CD14-positive monocyte (primary cell): ENCODE measurements around the gene CACNA1D. TPM values are rescaled to one million over a fixed set of nuclear protein-coding genes. Genes with fewer than 3 reads are reported as not detected.

Experiments used
- DNase-seq, 3 donors: peaks; one replicate each; pipeline ENCODE4 v3.0.0-alpha.2; 2011 to 2022
- H2AFZ ChIP-seq: 2 replicates; pipeline ENCODE4 v1.6.0; 2012; ENCODE audit warnings: mild to moderate bottlenecking, low read depth, low read length, inconsistent platforms; ENCODE audit not compliant: insufficient read depth, poor library complexity, severe bottlenecking
- H3K27ac ChIP-seq, 2 donors: 1 replicate in 1 of 2; 2 replicates in 1 of 2; pipeline ENCODE4 v1.5.1; 2012 to 2013; ENCODE audit warnings: low read length in 2 of 2, control low read depth in 1 of 2, inconsistent platforms in 1 of 2, low read depth in 1 of 2, mild to moderate bottlenecking in 1 of 2
- H3K27me3 ChIP-seq, 2 donors: one replicate each; pipeline versions ENCODE4 v1.6.0 to v1.6.1; 2011 to 2013; ENCODE audit warnings: low read length in 2 of 2; ENCODE audit not compliant: control insufficient read depth in 2 of 2, insufficient read depth in 2 of 2
- H3K36me3 ChIP-seq, 2 donors: replicated peaks in 1 of 2; 1 replicate in 1 of 2; 2 replicates in 1 of 2; pipeline versions ENCODE4 v1.5.1 to v1.6.1; 2012 to 2013; ENCODE audit warnings: low read length in 2 of 2, control low read depth in 1 of 2, inconsistent platforms in 1 of 2, mild to moderate bottlenecking in 1 of 2; ENCODE audit not compliant: insufficient read depth in 2 of 2, control insufficient read depth in 1 of 2
- H3K4me1 ChIP-seq, 2 donors: 1 replicate in 1 of 2; 2 replicates in 1 of 2; pipeline versions ENCODE4 v1.5.1 to v1.6.1; 2012 to 2013; ENCODE audit warnings: low read length in 2 of 2, control low read depth in 1 of 2, inconsistent platforms in 1 of 2, mild to moderate bottlenecking in 1 of 2, moderate library complexity in 1 of 2; ENCODE audit not compliant: insufficient read depth in 2 of 2, control insufficient read depth in 1 of 2
- H3K4me2 ChIP-seq: replicated peaks from 2 replicates; pipeline ENCODE3; 2012; ENCODE audit warnings: low read length, moderate library complexity, mild to moderate bottlenecking; ENCODE audit not compliant: poor library complexity, severe bottlenecking; ENCODE audit errors: extremely low read depth
- H3K4me3 ChIP-seq, 3 experiments: fragments of 200-600 bp in 1 of 3; sonication (generic) in 1 of 3; replicated peaks in 1 of 3; 1 replicate in 2 of 3; 2 replicates in 1 of 3; pipeline ENCODE4 v1.5.1; 2011 to 2013; ENCODE audit warnings: low read length in 3 of 3, mild to moderate bottlenecking in 3 of 3, control low read depth in 2 of 3, low read depth in 2 of 3, inconsistent platforms in 1 of 3, moderate library complexity in 1 of 3
- H3K79me2 ChIP-seq: 2 replicates; pipeline ENCODE4 v1.6.0; 2012; ENCODE audit warnings: mild to moderate bottlenecking, control low read depth, inconsistent platforms, low read length, moderate library complexity; ENCODE audit not compliant: insufficient read depth
- H3K9ac ChIP-seq: 2 replicates; pipeline ENCODE4 v1.6.0; 2017; ENCODE audit warnings: low read length, mild to moderate bottlenecking; ENCODE audit not compliant: insufficient read depth, poor library complexity, severe bottlenecking
- H3K9me3 ChIP-seq, 2 donors: replicated peaks in 1 of 2; 1 replicate in 1 of 2; 2 replicates in 1 of 2; pipeline versions ENCODE4 v1.5.1 to v1.6.1; 2012 to 2013; ENCODE audit warnings: low read length in 2 of 2, control low read depth in 1 of 2; ENCODE audit not compliant: control insufficient read depth in 1 of 2, insufficient read depth in 1 of 2
- H4K20me1 ChIP-seq: 2 replicates; pipeline ENCODE4 v1.6.0; 2012; ENCODE audit warnings: mild to moderate bottlenecking, low read length, control low read depth, moderate library complexity; ENCODE audit not compliant: insufficient read depth
- H3K27ac Mint-ChIP-seq, 7 donors: one replicate each; pipeline ENCODE4 v1.8.0; 2020; ENCODE audit warnings: mild to moderate bottlenecking in 7 of 7, mixed read lengths in 7 of 7, moderate library complexity in 6 of 7, inconsistent platforms in 2 of 7
- H3K27me3 Mint-ChIP-seq, 3 donors: one replicate each; pipeline ENCODE4 v1.8.0; 2021 to 2022; ENCODE audit warnings: low read depth in 3 of 3, mild to moderate bottlenecking in 3 of 3, mixed read lengths in 3 of 3, moderate library complexity in 3 of 3, inconsistent platforms in 1 of 3
- H3K36me3 Mint-ChIP-seq, 2 donors: one replicate each; pipeline ENCODE4 v1.8.0; 2020; ENCODE audit warnings: mixed read lengths in 2 of 2, inconsistent platforms in 1 of 2, mild to moderate bottlenecking in 1 of 2
- H3K4me1 Mint-ChIP-seq: one replicate; pipeline ENCODE4 v1.8.0; 2020; ENCODE audit warnings: mild to moderate bottlenecking, mixed read lengths
- H3K4me3 Mint-ChIP-seq, 2 donors: one replicate each; pipeline ENCODE4 v1.8.0; 2020; ENCODE audit warnings: mild to moderate bottlenecking in 2 of 2, mixed read lengths in 2 of 2, moderate library complexity in 1 of 2
- H3K9me3 Mint-ChIP-seq, 7 donors: one replicate each; pipeline ENCODE4 v1.8.0; 2020 to 2022; ENCODE audit warnings: mixed read lengths in 7 of 7, mild to moderate bottlenecking in 6 of 7, moderate library complexity in 6 of 7, inconsistent platforms in 2 of 7
- CTCF ChIP-seq: fragments of 200-600 bp; IDR thresholded peaks from one replicate; pipeline ENCODE4 v1.8.0; 2022; ENCODE audit warnings: antibody characterized with exemption, mild to moderate bottlenecking
- WGBS: methylation state at CpG from one replicate; pipeline ENCODE4 v1.1.5; 2013; ENCODE audit warnings: missing lambda C conversion rate; ENCODE audit not compliant: insufficient coverage; 5-methylcytosine and 5-hydroxymethylcytosine counted together
- intact Hi-C, 2 donors: fragments of 100-400 bp; cut with micrococcal nuclease; formaldehyde crosslinking; loops; one replicate each; pipeline versions ENCODE4 v1.15.0 to v1.15.1; 2023
- polyA plus RNA-seq, 3 donors: library from polyadenylated mRNA; depleted of rRNA in 1 of 3; unstranded in 2 of 3; stranded (reverse) in 1 of 3; fragments of 300-500 nt in 2 of 3; fragments of >200 nt in 1 of 3; fragmentation: Illumina TruSeq in 2 of 3; gene quantifications; 1 replicate in 2 of 3; 2 replicates in 1 of 3; pipeline ENCODE4 v1.2.3, GENCODE V29; 2012 to 2021

CACNA1D gene
- polyA plus RNA-seq, 3 donors, result 0.29 to 1.2 (median 0.98) TPM

- no peaks in the 10 kb centered on the region for H3K36me3 Mint-ChIP-seq
- Histone ChIP-seq H4K20me1 (no peaks in the 10 kb centered on the region), H3K27ac (no peak overlapping the region), H3K79me2 (no peaks in the 10 kb centered on the region), H2AFZ (no peak overlapping the region), H3K4me1 (no peaks in the 10 kb centered on the region), H3K4me3 (no peak overlapping the region), H3K36me3 (no peaks in the 10 kb centered on the region), H3K9ac (no peak overlapping the region), H3K27me3 (peaks cover 0 to 8% of the 10 kb centered on the region in 2 donors), H3K4me2 (no peak overlapping the region), H3K9me3 (no peaks in the 10 kb centered on the region)
- peaks cover 6 to 27% (median 16%) of the 10 kb centered on the region in 3 donors for H3K27me3 Mint-ChIP-seq
- H3K4me3 Mint-ChIP-seq, result no peak overlapping the region
- TF ChIP-seq CTCF, result no peak
- intact Hi-C loops, result no loop called here
- no peak for DNase-seq
- peaks cover 0 to 1% (median 0%) of the 10 kb centered on the region in 7 donors for H3K9me3 Mint-ChIP-seq
- H3K4me1 Mint-ChIP-seq, result no peaks in the 10 kb centered on the region
- 65% methylated on average over 17 of the region's 17 CpGs for WGBS
- no peak overlapping the region for H3K27ac Mint-ChIP-seq
Measured at GRCh38 chr3:53817809-53818208, 323.4 kb downstream of the CACNA1D start.

- Mint-ChIP-seq H3K27ac (peak overlapping the region in 1 of 7 donors; percentile 7), H3K36me3 (no peaks in the 10 kb centered on the region), H3K4me1 (no peaks in the 10 kb centered on the region), H3K27me3 (peaks cover 6 to 27% (median 16%) of the 10 kb centered on the region in 3 donors), H3K9me3 (peaks cover 0 to 1% (median 0%) of the 10 kb centered on the region in 7 donors), H3K4me3 (no peak overlapping the region)
- Histone ChIP-seq H3K4me3 (no peak overlapping the region), H3K9me3 (no peaks in the 10 kb centered on the region), H4K20me1 (no peaks in the 10 kb centered on the region), H3K4me1 (no peaks in the 10 kb centered on the region), H3K36me3 (no peaks in the 10 kb centered on the region), H3K27ac (no peak overlapping the region), H3K79me2 (no peaks in the 10 kb centered on the region), H2AFZ (no peak overlapping the region), H3K9ac (no peak overlapping the region), H3K4me2 (no peak overlapping the region), H3K27me3 (peaks cover 0 to 8% of the 10 kb centered on the region in 2 donors)
- intact Hi-C loops, result no loop called here
- TF ChIP-seq CTCF, result no peak
- no peak for DNase-seq
- WGBS, result 81% methylated on average over 13 of the region's 14 CpGs
Measured at GRCh38 chr3:53818221-53819162, 324.1 kb downstream of the CACNA1D start.
